ENCODE results near the gene ISCU.
"Not testable (repeated sequence)": the region's sequence is repeated elsewhere in the genome, so short reads cannot be mapped to it uniquely, and the experiment has no call there.

ISCU gene

DNA sequence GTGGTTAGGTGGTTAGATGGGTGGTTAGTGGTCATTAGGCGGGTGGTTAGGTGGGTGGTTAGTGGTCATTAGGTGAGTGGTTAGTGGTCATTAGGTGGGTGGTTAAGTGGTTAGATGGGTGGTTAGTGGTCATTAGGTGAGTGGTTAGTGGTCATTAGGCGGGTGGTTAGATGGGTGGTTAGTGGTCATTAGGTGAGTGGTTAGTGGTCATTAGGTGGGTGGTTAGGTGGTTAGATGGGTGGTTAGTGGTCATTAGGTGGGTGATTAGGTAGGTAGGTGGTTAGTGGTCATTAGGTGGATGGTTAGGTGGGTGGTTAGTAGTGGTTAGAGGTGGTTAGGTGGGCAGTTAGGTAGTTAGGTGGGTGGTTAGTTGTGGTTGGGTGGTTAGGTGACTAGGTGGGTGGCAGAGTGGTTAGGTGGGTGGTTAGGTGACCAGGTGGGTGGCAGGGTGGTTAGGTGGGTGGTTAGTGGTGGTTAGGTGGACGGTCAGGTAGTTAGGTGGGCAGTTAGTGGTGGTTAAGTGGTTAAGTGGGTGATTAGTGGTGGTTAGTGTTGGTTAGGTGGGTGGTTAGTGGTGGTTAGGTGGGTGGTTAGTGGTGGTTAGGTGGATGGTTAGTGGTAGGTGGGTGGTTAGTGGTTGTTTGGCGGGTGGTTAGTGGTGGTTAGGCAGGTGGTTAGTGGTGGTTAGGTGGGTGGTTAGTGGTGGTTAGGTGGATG, 43.5 kb downstream of the ISCU start:
- DNase-seq, result no peak

DNA sequence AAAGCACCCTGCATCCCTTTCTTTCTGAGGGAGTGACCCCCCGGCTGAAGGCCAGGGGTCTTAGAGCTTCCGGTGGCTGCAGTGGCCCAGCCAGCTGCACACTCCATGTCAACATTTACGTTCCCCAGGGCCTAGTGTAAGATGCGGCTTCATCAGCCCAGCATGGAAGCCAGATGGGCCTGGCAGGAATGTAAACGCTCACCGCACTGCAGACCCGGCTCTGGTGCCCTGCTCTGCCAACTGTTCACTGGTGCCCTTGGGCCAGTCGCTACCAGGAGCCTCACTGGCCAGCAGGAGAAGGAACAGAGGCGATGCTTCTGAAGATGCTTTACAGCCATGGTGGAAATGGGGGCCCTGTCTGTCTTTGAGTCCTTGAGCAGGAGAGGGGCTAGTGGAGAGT, 44.1 kb downstream of the ISCU start:
- no peak for DNase-seq

DNA sequence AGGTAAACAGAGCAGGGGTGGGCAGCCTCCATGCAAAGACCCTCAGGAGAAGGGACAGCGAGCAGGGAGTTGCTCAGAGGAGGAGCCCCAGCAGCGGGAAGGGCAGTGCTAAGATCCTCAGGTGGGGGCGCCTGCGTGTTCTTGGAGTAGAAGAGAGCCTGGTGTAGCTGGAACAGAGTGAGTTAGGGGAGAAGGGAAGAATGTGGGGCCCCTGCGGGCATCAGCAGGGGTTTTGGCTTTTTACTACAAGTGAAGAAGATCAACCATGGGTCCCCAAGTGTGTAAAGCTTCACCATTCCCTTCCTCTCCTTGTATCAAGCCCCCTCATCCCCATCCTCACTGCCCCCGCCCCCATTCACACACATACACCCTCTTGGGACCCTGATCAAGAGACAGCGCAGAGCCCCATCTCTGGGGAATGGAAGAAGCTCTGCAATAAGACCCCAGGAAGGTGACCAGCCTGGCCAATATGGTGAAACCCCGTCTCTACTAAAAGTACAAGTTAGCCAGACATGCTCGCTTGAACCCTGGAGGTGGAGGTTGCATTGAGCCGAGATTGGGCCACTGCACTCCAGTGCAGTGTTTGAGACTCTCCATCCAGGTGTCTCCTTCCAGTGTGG, 45.7 kb downstream of the ISCU start:
- no peak for DNase-seq

DNA sequence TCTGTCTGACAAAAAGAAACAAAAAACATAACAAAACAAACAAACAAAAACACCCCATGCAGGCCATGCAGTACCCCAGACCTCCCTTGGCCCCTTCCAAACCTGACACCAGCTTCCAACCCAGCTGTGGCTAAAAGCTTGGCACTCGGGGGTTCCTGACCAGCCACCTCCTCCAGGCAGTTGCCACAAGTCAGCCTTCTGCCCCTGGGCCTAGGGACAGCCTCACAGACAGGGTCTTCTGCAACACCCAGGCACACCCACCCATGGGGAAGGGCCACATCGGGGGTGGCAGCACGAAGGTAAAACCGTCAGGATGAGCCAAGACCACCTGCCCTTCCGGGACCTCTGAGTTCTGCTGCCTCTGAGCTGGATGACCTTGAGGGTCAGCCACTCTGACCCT, 46.2 kb downstream of the ISCU start:
- no peak for DNase-seq

DNA sequence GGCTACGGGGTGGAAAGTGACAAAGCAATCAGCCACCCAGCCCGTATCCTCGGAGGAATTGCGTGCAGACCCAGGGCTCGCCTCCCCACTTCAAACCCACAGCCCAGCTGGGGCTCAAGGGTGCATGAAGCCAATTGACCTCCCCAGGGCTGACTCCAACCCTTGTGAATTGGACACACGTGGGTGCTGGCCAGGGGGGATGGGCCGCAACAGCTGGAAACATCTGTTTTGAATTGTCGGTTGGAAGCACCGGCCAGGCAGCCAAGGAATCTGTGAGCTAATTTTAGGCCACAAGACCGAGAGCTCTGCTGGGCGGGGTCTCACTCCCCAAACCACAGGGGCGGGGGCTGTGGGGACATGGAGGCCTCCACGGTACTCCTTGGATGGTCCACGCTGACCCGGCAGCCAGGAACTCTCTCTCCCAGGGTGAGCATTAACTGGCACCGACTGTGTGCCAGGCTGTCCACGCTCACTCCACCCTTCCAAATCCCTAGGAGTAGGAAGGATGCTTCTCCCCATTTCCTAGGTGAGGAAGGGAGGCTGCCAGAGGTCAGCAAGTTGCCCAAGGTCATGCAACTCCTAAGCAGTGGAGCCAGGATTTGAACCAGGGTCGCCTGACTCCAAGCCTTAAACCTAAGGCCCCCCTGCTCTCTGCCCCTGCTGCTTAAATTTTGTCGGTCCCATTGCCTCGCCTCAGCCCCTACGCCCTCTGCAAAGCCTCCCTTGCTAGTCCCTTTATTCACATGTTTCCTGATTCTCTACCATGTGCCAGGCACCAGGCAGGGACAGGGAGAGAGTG, 47.3 kb downstream of the ISCU start:
- DNase-seq, result no peak

DNA sequence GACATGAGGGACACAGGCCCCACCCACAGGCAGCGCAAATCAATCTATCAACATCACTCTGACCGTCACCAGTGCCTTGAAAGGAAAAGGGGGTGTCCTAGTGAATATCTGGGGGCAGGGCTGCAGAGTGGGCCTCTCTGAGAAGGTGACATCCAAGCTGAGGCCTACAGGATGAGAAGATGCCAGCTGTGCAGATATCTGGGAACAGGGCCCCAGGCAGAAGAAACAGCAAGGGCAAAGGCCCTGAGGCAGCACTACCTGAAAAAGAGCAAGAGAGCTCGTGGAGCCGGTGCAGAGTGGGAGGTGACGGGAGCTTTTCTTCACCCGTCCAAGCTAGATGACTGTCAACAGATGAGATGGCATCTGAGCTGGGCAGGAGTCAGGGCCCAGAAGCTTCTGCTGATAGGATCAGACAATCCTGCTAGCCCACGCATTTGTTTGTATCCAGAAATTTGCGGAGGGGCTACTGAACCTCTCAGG, 48.0 kb downstream of the ISCU start:
- no peak for DNase-seq

DNA sequence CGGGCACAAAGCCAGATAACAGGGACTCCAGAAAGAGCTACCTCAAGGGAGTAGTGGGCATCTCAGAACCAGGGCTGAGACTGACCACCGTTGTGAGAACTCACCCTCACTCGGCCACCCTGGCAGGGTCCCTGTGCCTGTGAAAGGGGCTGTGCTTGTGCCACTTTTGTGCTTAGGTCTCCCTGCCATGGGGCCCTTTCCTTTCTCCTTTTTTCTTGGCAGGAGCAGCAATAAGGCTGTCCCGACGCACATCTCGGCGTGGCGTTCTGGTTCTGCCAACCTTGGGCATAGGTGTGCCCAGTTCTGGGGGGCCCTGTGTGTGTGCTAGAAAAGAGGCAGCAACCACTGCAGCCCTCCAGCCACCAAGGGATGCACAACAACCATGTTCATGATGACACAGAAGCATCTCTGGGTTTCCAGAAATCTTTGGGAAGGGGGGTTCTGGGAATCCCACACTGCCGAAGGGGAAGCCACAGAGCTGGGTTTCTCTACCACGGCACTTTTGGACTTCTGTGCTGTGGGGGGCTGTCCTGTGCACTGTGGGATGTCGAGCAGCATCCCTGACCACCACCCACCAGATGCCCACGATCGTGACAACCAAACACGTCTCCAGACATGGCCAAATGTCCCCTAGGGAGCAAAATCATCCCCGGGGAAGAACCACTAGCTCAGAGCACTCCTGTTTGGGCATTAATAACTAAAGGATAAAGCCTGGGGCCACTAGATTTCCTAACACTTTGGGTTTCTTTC, 48.6 kb downstream of the ISCU start:
- DNase-seq, result no peak

DNA sequence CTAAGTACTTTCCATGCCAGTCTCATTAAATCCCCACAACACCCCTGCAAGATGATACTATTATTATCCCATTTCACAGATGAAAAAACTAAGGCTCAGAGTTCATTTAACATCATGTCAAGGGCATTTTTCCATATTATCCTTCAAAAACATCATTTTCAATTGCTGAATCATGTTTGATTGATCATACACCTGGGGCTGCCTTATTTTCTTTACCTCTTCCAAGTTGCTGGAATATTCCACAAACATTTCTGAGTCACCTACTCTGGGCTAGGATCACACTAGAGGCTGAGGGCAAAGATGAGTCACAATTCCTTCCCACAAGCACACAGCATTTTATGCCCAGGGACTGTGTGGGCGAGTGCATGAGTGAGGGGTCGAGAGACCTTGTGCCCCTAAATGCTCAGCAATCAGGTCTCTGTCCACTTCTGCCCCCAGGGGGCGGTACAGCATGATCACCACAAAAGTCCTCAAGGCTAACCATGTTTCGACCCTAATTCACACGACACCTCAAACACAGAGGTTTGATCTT, 49.6 kb downstream of the ISCU start:
- peak; percentile 57 for DNase-seq

DNA sequence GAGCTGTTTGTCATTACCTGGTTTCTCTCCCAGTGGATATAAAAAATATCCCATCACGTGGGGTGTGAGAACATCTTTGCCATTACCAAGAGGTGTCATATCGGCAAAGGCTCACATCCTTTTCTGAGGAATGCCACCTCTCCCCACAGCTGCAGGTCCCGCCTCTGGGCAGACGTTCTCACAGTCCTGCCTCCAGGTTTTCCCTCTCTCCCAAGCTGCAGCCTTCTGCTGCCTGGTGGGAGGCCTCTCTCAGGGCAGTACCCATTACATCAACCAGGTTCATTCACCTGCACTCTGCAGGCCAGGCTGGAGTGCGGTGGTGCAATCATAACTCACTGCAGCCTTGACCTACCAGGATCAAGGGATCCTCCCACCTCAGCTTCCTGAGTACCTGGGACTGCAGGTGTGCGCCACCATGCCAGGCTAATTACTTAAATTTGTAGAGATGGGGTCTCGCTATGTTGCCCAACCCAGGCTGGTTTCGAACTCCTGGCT, 50.4 kb downstream of the ISCU start:
- no peak for DNase-seq

DNA sequence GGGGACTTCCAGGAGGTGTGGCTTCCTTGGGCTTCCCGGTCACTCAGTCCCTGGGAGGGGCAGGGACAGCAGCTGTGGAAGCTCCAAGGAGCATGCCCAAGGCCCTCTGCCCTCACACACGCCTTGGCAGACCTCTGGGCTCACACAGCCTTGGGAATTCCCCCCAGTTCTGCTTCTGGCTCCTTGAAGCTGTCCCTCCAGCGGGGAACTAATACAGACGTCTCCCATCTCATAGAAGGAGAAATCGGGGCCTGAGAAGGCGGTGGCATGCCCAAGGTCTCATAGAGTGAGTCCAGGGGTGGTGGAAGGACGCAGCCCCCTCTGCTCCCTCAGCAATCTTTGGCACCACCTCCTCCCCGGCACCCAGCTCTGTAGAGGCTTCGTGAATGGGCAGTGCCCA, 51.2 kb downstream of the ISCU start:
- DNase-seq, result no peak

DNA sequence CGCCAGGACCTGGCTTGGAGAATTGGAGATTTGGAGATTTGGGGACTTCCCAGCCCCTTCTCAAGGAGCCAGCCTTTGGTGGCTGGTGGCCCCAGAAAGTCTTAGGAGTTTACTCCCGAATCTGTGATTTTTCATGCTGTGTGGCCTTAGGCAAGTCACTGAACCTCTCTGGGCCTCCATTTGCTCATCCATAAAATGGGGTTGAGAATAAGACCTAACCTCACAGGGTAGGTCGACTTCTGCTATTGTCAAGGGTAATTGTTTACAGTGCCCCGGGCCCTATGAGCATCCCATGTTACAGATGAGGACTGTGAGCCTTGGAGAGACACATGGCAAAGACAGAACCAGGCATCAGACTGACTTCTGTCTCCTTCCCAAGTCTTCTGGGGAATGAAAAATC, 51.6 kb downstream of the ISCU start:
- no peak for DNase-seq

DNA sequence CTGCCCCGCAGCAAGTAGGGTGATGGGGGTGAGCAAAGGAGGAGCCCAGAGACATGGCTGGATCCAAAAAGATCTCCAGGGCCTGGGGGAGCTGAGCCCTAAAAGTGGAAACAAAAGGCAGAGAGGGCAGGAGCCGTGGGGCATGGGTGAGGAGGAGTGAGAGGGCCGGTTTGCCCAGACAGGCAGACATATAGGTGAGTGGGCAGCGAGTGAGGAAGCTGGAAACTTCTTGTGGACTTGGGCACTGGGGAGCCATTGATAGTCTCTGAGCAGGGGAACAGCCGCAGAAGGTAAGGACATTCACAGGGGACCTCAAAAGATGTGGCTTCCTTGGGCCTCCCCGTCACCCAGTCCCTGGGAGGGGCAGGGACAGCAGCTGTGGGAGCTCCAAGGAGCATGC, 52.2 kb downstream of the ISCU start:
- no peak for DNase-seq

DNA sequence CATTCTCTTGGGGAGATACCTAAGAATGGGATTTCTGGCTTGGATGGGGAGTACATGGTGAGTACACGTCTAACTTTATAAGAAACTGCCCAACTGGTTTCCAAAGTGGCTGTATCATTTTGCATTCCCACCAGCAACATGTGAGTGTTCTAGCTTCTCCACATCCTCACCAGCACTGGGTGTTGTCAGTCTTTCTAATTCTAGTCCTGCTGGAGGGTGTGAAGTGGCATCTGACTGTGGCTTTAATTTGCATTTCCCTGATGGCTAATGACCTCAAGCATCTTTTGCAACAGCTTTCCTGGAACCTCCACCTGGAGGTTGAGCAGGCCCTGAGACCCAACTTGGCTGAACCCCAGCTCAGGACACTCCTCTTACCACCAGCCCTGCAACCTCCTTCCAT, 53.5 kb downstream of the ISCU start:
- no peak for DNase-seq

DNA sequence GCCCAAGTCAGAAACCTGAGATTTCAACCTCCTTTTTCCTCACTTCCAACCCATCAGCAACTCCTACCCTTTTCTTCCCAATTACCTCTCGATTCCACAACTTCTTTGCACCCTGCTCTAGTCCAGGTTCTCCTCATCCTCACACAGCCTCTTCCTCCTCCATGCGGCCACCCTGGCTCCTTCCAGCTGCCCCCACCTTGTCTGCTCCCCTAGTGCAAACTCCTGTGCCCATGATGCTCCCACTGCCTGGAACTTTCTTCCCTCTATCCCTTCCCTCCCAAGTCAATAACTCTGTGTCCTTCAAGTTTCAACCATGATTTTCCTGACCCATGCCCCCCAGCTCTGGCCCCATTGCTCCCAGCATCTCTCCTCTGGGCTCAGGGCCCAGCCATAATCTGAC, 54.0 kb downstream of the ISCU start:
- no peak for DNase-seq

DNA sequence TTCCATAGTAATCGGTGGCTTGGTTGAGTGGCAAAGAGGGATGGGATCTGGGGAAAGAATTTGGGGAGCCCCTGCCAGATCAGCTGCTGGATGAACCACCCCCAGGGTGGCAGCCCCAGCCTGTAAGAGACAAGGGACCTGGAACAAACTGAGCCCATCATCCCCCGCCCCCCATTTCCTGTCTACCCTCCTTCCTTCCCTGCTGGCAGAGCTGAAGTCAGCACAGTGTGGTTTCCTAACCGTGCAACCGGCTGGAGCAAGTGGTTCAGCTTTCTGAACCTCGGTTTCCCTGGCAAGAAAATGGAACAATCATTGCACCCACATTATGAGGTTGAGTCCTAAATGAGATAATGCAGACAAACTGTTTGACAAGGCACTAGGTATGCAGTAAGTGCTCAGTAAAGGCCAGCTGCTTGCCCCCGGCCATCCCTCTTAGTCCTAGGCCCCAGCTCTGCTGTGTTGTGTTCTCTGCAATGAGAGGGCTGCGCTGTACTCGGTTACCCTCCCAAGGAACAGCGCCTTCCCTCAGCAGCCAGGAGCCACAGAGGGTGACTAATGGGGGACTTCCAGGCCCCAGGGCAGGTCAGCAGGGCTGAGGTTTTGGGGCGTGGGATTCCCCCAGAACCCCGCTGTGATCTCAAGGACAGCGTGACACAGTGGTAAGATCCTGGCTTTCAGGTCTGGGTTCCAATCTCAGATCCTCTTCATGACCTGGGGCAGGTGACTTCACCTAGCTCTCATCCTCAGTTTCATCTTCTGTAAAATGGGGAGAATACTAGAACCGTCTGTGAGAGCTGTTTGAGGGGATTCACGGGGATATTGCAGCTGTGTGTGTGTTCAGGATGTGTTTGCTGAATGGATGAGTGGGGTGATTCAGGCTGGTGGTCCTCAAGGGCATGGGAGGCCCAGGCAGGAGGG, 54.8 kb downstream of the ISCU start:
- DNase-seq, result peak; percentile 91

DNA sequence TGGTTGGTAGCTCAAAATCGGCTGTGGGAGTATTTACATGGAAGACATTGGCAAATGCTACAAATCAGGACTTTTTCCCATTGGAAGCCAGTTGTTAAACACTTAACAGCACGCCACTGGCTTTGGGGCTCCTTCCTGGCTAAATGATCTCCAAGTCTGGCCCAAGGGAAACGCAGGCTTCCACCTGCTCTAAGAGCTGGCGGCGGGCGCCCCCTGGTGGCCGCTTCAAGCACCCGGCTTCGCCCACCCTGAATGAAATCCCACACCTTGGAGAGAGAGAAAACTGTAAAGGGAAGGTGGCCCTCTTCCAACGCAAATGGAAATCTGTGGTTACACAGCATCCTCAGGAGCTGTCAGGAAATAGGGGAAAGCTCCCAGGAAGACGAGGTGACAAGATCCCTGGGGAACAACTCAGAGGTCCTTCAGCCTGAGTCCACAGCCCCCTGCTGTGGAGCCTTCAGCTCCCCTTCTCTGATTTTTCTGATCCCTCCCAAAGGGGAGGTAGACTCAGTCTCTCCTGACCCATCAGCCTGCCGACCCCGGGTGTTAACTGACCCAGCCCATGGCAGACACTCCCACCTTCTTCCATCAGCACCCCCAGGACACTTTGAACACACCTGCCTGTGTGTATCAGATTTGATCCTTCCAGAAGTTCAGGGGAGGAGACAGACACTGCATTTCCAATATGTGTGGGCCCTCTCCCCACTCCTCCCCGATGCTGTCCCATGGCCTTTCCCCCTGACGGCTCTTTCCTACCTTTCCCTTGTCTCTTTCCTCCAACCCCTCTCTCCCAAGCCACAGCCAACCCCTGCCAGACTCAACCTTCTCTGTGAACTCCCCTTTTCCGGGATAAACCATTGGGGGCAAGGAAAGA, 55.9 kb downstream of the ISCU start:
- DNase-seq, result peak; percentile 83

DNA sequence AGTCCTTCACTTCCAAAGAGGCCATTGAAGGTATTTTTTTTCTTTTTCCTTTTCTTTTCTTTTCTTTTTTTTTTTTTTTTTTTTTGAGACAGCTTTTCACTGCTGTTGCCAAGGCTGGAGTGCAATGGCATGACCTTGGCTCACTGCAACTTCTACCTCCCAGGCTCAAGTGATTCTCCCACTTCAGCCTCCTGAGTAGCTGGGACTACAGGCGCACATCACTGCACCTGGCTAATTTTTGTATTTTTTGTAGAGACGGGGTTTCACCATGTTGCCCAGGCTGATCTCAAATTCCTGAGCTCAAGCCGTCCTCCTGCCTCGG, 56.5 kb downstream of the ISCU start:
- DNase-seq, result not testable (repeated sequence)
